ENCODE results near the gene NUP153. TPM values are rescaled to one million over a fixed set of nuclear protein-coding genes. Genes with fewer than 3 reads are reported as not detected.

The NUP153 gene
- total and polyA plus RNA-seq, 2 donors (not counting 1 experiment from before 2014, with no cell fraction given): 22.0 to 27.7 TPM

GRCh38 chr6:17665132-17665531, 41.6 kb downstream of the NUP153 start:
- H3K9ac ChIP-seq (ENCODE audit: insufficient read depth, low read length): no peak overlapping the region
- H3K27me3 ChIP-seq (ENCODE audit: control insufficient read depth, insufficient read depth, low read length): no peaks in the 10 kb centered on the region
- H2AFZ ChIP-seq (ENCODE audit: low read length): no peak overlapping the region
- H3K4me2 ChIP-seq (ENCODE audit: extremely low read depth, insufficient read depth, low read length): no peak overlapping the region
- H3K79me2 ChIP-seq (ENCODE audit: control insufficient read depth, insufficient read depth, low read length): no peaks in the 10 kb centered on the region
- H3K27ac ChIP-seq (ENCODE audit: insufficient read depth, low read length): no peak overlapping the region
- no peaks in the 10 kb centered on the region for H3K9me3 ChIP-seq (ENCODE audit: control insufficient read depth, insufficient read depth, low read depth, low read length)
- no peak for TF ChIP-seq EZH2 (IDR thresholded peaks at IDR 0.05; ENCODE audit: low read length, missing control alignments)
- TF ChIP-seq CTCF (conservative IDR thresholded peaks at IDR 0.05 in 1 of 2, IDR thresholded peaks at IDR 0.05 in 1 of 2; ENCODE audit: low read depth in 1 of 2, low read length in 2 of 2): no peak
- no peaks in the 10 kb centered on the region for H3K4me1 ChIP-seq (ENCODE audit: control insufficient read depth, extremely low read depth, insufficient read depth, low read length)
- H3K4me3 ChIP-seq (replicated peaks in 1 of 4; ENCODE audit: control extremely low read depth in 1 of 4, insufficient read depth in 1 of 4, low read depth in 3 of 4, low read length in 4 of 4): no peak overlapping the region
- H3K36me3 ChIP-seq (ENCODE audit: control insufficient read depth, insufficient read depth, low read length): peaks cover 6% of the 10 kb centered on the region
- DNase-seq (ENCODE audit: low read depth in 2 of 2): no peak
- no peaks in the 10 kb centered on the region for H4K20me1 ChIP-seq (ENCODE audit: control insufficient read depth, extremely low read depth, insufficient read depth, low read length)

GRCh38 chr6:17663226-17663625, 43.5 kb downstream of the NUP153 start:
- H3K27ac ChIP-seq (ENCODE audit: insufficient read depth, low read length): no peak overlapping the region
- no peak overlapping the region for H2AFZ ChIP-seq (ENCODE audit: low read length)
- H4K20me1 ChIP-seq (ENCODE audit: control insufficient read depth, extremely low read depth, insufficient read depth, low read length): no peaks in the 10 kb centered on the region
- H3K4me2 ChIP-seq (ENCODE audit: extremely low read depth, insufficient read depth, low read length): no peak overlapping the region
- peaks cover 2% of the 10 kb centered on the region for H3K79me2 ChIP-seq (ENCODE audit: control insufficient read depth, insufficient read depth, low read length)
- no peaks in the 10 kb centered on the region for H3K9me3 ChIP-seq (ENCODE audit: control insufficient read depth, insufficient read depth, low read depth, low read length)
- H3K9ac ChIP-seq (ENCODE audit: insufficient read depth, low read length): no peak overlapping the region
- no peak overlapping the region for H3K4me3 ChIP-seq (replicated peaks in 1 of 4; ENCODE audit: control extremely low read depth in 1 of 4, insufficient read depth in 1 of 4, low read depth in 3 of 4, low read length in 4 of 4)
- no peak for DNase-seq (ENCODE audit: low read depth in 2 of 2)
- H3K36me3 ChIP-seq (ENCODE audit: control insufficient read depth, insufficient read depth, low read length): peaks cover 2% of the 10 kb centered on the region
- no peak for TF ChIP-seq EZH2 (IDR thresholded peaks at IDR 0.05; ENCODE audit: low read length, missing control alignments)
- no peak for TF ChIP-seq CTCF (conservative IDR thresholded peaks at IDR 0.05 in 1 of 2, IDR thresholded peaks at IDR 0.05 in 1 of 2; ENCODE audit: low read depth in 1 of 2, low read length in 2 of 2)
- no peaks in the 10 kb centered on the region for H3K4me1 ChIP-seq (ENCODE audit: control insufficient read depth, extremely low read depth, insufficient read depth, low read length)
- no peaks in the 10 kb centered on the region for H3K27me3 ChIP-seq (ENCODE audit: control insufficient read depth, insufficient read depth, low read length)

GRCh38 chr6:17662585-17662984, 44.1 kb downstream of the NUP153 start:
- no peaks in the 10 kb centered on the region for H3K27me3 ChIP-seq (ENCODE audit: control insufficient read depth, insufficient read depth, low read length)
- no peak overlapping the region for H3K4me2 ChIP-seq (ENCODE audit: extremely low read depth, insufficient read depth, low read length)
- H3K36me3 ChIP-seq (ENCODE audit: control insufficient read depth, insufficient read depth, low read length): peaks cover 2% of the 10 kb centered on the region
- DNase-seq (ENCODE audit: low read depth in 2 of 2): no peak
- H2AFZ ChIP-seq (ENCODE audit: low read length): no peak overlapping the region
- H4K20me1 ChIP-seq (ENCODE audit: control insufficient read depth, extremely low read depth, insufficient read depth, low read length): no peaks in the 10 kb centered on the region
- no peak overlapping the region for H3K9ac ChIP-seq (ENCODE audit: insufficient read depth, low read length)
- H3K4me1 ChIP-seq (ENCODE audit: control insufficient read depth, extremely low read depth, insufficient read depth, low read length): no peaks in the 10 kb centered on the region
- H3K4me3 ChIP-seq (replicated peaks in 1 of 4; ENCODE audit: control extremely low read depth in 1 of 4, insufficient read depth in 1 of 4, low read depth in 3 of 4, low read length in 4 of 4): no peak overlapping the region
- no peak overlapping the region for H3K27ac ChIP-seq (ENCODE audit: insufficient read depth, low read length)
- H3K79me2 ChIP-seq (ENCODE audit: control insufficient read depth, insufficient read depth, low read length): peaks cover 2% of the 10 kb centered on the region
- TF ChIP-seq EZH2 (IDR thresholded peaks at IDR 0.05; ENCODE audit: low read length, missing control alignments) (no peak), CTCF (conservative IDR thresholded peaks at IDR 0.05 in 1 of 2, IDR thresholded peaks at IDR 0.05 in 1 of 2; ENCODE audit: low read depth in 1 of 2, low read length in 2 of 2) (no peak)
- H3K9me3 ChIP-seq (ENCODE audit: control insufficient read depth, insufficient read depth, low read depth, low read length): no peaks in the 10 kb centered on the region
